SK-N-SH (cell line): ENCODE results near the gene ATL2. TPM values are rescaled to one million over a fixed set of nuclear protein-coding genes. Genes with fewer than 3 reads are reported as not detected.
A peak's percentile ranks its signal among the peaks of the same experiment; 100 is the strongest.

Source experiments
- CTCF ChIA-PET: fragments of 300-600, 350-600 bp; formaldehyde crosslinking; extraction: SDS; loops from one replicate; lab custom pipeline; 2021; lab: Yijun Ruan, JAX
- POLR2A ChIA-PET: fragments of 350-600 bp; sonication (Branson Sonifier 250); formaldehyde crosslinking; extraction: SDS; loops from one replicate; lab custom pipeline; 2020; ENCODE audit warnings: antibody characterized with exemption, inconsistent platforms; lab: Yijun Ruan, JAX
- DNase-seq: peaks from one replicate; pipeline ENCODE4 v3.0.0; 2012
- H2AFZ ChIP-seq: fragments of 200-600 bp; sonication (generic); 2 replicates; pipeline ENCODE4 v1.8.1; 2016; ENCODE audit warnings: antibody characterized with exemption, mild to moderate bottlenecking, low read depth
- H3F3A ChIP-seq: fragments of 200-600 bp; sonication (generic); replicated peaks from 2 replicates; pipeline ENCODE3; 2016; ENCODE audit warnings: antibody characterized with exemption, mild to moderate bottlenecking; ENCODE audit not compliant: insufficient read depth
- H3K27ac ChIP-seq, 2 experiments: fragments of 200-500 bp in 1 of 2; fragments of 200-600 bp in 1 of 2; sonication (Bioruptor generic) in 1 of 2; sonication (generic), shearing (Covaris generic) in 1 of 2; 2 replicates each; pipeline versions ENCODE4 v1.5.1 to v1.6.1; 2014 to 2016; ENCODE audit warnings: low read depth in 2 of 2, inconsistent platforms in 1 of 2, low read length in 1 of 2, mild to moderate bottlenecking in 1 of 2, mixed read lengths in 1 of 2
- H3K27me3 ChIP-seq: fragments of 200-600 bp; sonication (generic), shearing (Covaris generic); 2 replicates; pipeline ENCODE4 v1.6.1; 2016; ENCODE audit warnings: mixed run types; ENCODE audit not compliant: insufficient read depth
- H3K36me3 ChIP-seq, 2 experiments: fragments of 200-500 bp in 1 of 2; fragments of 200-600 bp in 1 of 2; sonication (Bioruptor generic) in 1 of 2; sonication (generic) in 1 of 2; replicated peaks in 1 of 2; 2 replicates each; pipeline versions ENCODE3 to v1.5.1; 2014 to 2016; ENCODE audit warnings: low read length in 1 of 2, mild to moderate bottlenecking in 1 of 2; ENCODE audit not compliant: insufficient read depth in 2 of 2, control insufficient read depth in 1 of 2
- H3K4me1 ChIP-seq, 2 experiments: fragments of 200-500 bp in 1 of 2; fragments of 200-600 bp in 1 of 2; sonication (Bioruptor generic) in 1 of 2; sonication (generic), shearing (Covaris generic) in 1 of 2; 2 replicates each; pipeline versions ENCODE4 v1.5.1 to v1.6.1; 2014 to 2016; ENCODE audit warnings: low read depth in 1 of 2, low read length in 1 of 2, mixed run types in 1 of 2; ENCODE audit not compliant: insufficient read depth in 2 of 2, control insufficient read depth in 1 of 2
- H3K4me2 ChIP-seq: fragments of 200-600 bp; sonication (generic), shearing (Covaris generic); 2 replicates; pipeline ENCODE4 v1.6.1; 2017; ENCODE audit warnings: mixed run types
- H3K4me3 ChIP-seq, 2 experiments: fragments of 200-500 bp in 1 of 2; fragments of 200-600 bp in 1 of 2; sonication (Bioruptor generic) in 1 of 2; sonication (generic), shearing (Covaris generic) in 1 of 2; 2 replicates each; pipeline versions ENCODE4 v1.5.1 to v1.8.1; 2014 to 2016; ENCODE audit warnings: low read depth in 2 of 2, inconsistent platforms in 1 of 2, low read length in 1 of 2, mild to moderate bottlenecking in 1 of 2, mixed read lengths in 1 of 2, moderate library complexity in 1 of 2
- H3K79me2 ChIP-seq: fragments of 200-600 bp; sonication (generic); 2 replicates; pipeline ENCODE4 v1.8.1; 2017; ENCODE audit warnings: mild to moderate bottlenecking; ENCODE audit not compliant: insufficient read depth
- H3K9ac ChIP-seq: fragments of 200-600 bp; sonication (generic); 2 replicates; pipeline ENCODE4 v1.6.1; 2017; ENCODE audit warnings: mixed run types
- H3K9me2 ChIP-seq: fragments of 200-600 bp; sonication (generic); 2 replicates; pipeline ENCODE4 v1.6.1; 2017; ENCODE audit warnings: mixed run types
- H3K9me3 ChIP-seq: fragments of 200-600 bp; sonication (generic); 2 replicates; pipeline ENCODE4 v1.6.1; 2017; ENCODE audit warnings: mixed run types, mild to moderate bottlenecking, moderate library complexity
- H4K20me1 ChIP-seq: fragments of 200-600 bp; sonication (generic); 2 replicates; pipeline ENCODE4 v1.6.1; 2017; ENCODE audit warnings: mild to moderate bottlenecking, mixed run types; ENCODE audit not compliant: insufficient read depth
- EP300 ChIP-seq, 2 experiments: IDR thresholded peaks; 2 replicates each; pipeline versions ENCODE4 v1.4.0 to v1.6.1; 2012; ENCODE audit warnings: borderline replicate concordance in 1 of 2, low read depth in 1 of 2, low read length in 1 of 2
- EZH2phosphoT487 ChIP-seq: fragments of 200-600 bp; sonication (generic); IDR thresholded peaks from 2 replicates; pipeline ENCODE4 v1.6.1; 2017; ENCODE audit warnings: low read depth, mixed run types, mild to moderate bottlenecking, antibody characterized with exemption, moderate library complexity, borderline replicate concordance
- FOSL2 ChIP-seq: IDR thresholded peaks from 2 replicates; pipeline ENCODE4 v1.4.0; 2012; ENCODE audit warnings: low read depth, mild to moderate bottlenecking, moderate library complexity, borderline replicate concordance
- FOXJ3 ChIP-seq: sonication (generic); formaldehyde crosslinking; IDR thresholded peaks from 2 replicates; pipeline ENCODE4 v1.5.1; 2020; ENCODE audit warnings: mild to moderate bottlenecking, missing genetic modification reagents
- FOXM1 ChIP-seq: IDR thresholded peaks from 2 replicates; pipeline ENCODE4 v1.4.0; 2012; ENCODE audit warnings: low read depth, mild to moderate bottlenecking
- GABPA ChIP-seq: IDR thresholded peaks from 2 replicates; pipeline ENCODE4 v1.4.0; 2012; ENCODE audit warnings: low read depth, mild to moderate bottlenecking
- MXI1 ChIP-seq: IDR thresholded peaks from 2 replicates; pipeline ENCODE4 v1.6.1; 2012; ENCODE audit warnings: mild to moderate bottlenecking, low read depth, low read length, improper control_type of control experiment
- NFIC ChIP-seq: IDR thresholded peaks from 2 replicates; pipeline ENCODE4 v1.4.0; 2012; ENCODE audit warnings: borderline replicate concordance
- NRF1 ChIP-seq: IDR thresholded peaks from 2 replicates; pipeline ENCODE4 v1.6.1; 2012; ENCODE audit warnings: low read depth, mild to moderate bottlenecking, low read length
- PBX3 ChIP-seq: IDR thresholded peaks from 2 replicates; pipeline ENCODE4; 2012
- POLR2AphosphoS5 ChIP-seq: IDR thresholded peaks from 2 replicates; pipeline ENCODE4 v1.6.1; 2012; ENCODE audit warnings: low read depth, low read length
- RAD21 ChIP-seq: IDR thresholded peaks from 2 replicates; pipeline ENCODE4 v1.6.1; 2012; ENCODE audit warnings: mild to moderate bottlenecking, low read length
- RCOR1 ChIP-seq: fragments of 150-350 bp; IDR thresholded peaks from 2 replicates; pipeline ENCODE4 v1.6.1; 2017; ENCODE audit warnings: antibody characterized with exemption, low read length
- REST ChIP-seq: IDR thresholded peaks from 2 replicates; pipeline ENCODE4 v1.6.1; 2012; ENCODE audit warnings: mild to moderate bottlenecking, low read depth, low read length, moderate library complexity
- RXRA ChIP-seq: IDR thresholded peaks from 2 replicates; pipeline ENCODE4 v1.4.0; 2012; ENCODE audit warnings: low read depth, mild to moderate bottlenecking, borderline replicate concordance
- SMC3 ChIP-seq: IDR thresholded peaks from 2 replicates; pipeline ENCODE4 v1.6.1; 2012; ENCODE audit warnings: low read depth, low read length, improper control_type of control experiment
- TAF1 ChIP-seq: IDR thresholded peaks from 2 replicates; pipeline ENCODE4 v1.6.1; 2012; ENCODE audit warnings: low read depth, mild to moderate bottlenecking, low read length, moderate library complexity, borderline replicate concordance
- TCF12 ChIP-seq: IDR thresholded peaks from 2 replicates; pipeline ENCODE4 v1.4.0; 2012
- USF1 ChIP-seq: IDR thresholded peaks from 2 replicates; pipeline ENCODE4 v1.4.0; 2012; ENCODE audit warnings: low read depth, borderline replicate concordance
- YY1 ChIP-seq: IDR thresholded peaks from 2 replicates; pipeline ENCODE4 v1.4.0; 2012; ENCODE audit warnings: low read depth, mild to moderate bottlenecking
- WGBS: methylation state at CpG from one replicate; pipeline ENCODE4 v1.1.6; 2017; ENCODE audit warnings: low lambda C conversion rate; 5-methylcytosine and 5-hydroxymethylcytosine counted together
- polyA plus RNA-seq, 3 experiments: library from polyadenylated mRNA; depleted of rRNA; stranded (reverse); fragments of >200 nt; gene quantifications; 2 replicates each; pipeline ENCODE4 v1.2.3, GENCODE V29; 2012

Gene ATL2
- polyA plus RNA-seq, 1 of the 3 experiments (the other 2 are of a cell fraction) = 55.8 TPM

DNA sequence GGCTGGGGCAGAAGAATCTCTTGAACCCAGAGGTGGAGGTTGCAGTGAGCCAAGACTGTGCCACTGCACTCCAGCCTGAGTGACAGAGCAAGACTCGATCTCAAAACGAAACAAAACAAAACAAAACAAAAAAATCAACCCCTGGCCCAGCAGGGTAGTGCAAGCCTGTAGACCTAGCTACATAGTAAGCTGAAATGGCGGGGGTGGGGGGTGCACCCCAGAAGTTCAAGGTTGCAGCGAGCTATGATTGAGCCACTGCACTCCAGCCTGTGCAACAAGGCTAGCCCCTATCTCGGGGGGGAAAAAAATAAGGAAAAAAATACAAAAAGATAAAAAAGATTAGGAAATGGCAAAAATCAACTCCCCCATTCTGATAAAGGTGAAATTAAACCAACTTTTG is 6.4 kb downstream of the ATL2 start:
- WGBS = 91% methylated on average over 5 of the region's 5 CpGs
- H3K9me3 ChIP-seq = no peaks in the 10 kb centered on the region

GRCh38 chr2:38362232-38362631 is 14.8 kb downstream of the ATL2 start:
- Histone ChIP-seq H3K27ac (peak overlapping the region in 1 of 2 experiments; percentile 24; a peak in 1 of 4 replicates), H3K79me2 (peaks cover 100% of the 10 kb centered on the region), H3K4me1 (peaks cover 2 to 9% of the 10 kb centered on the region in 2 experiments; a peak in 3 of 4 replicates), H3K9me2 (no peaks in the 10 kb centered on the region), H3K4me3 (no peak overlapping the region), H3K4me2 (no peak overlapping the region), H3K27me3 (no peaks in the 10 kb centered on the region)
- WGBS = 68% methylated on average over 2 of the region's 2 CpGs
- POLR2A ChIA-PET = no interaction called here
- DNase-seq = no peak
- TF ChIP-seq PBX3 (no peak), SMC3 (no peak), POLR2AphosphoS5 (no peak), NRF1 (no peak), FOXM1 (no peak), GABPA (no peak), MXI1 (no peak), RCOR1 (no peak), TCF12 (no peak), RXRA (no peak), REST (no peak), FOXJ3 (CRISPR knock-in tag) (no peak), RAD21 (no peak), NFIC (no peak)
- TF ChIP-seq, all 33 proteins: peak for 0
- Histone ChIP-seq H3F3A (peaks cover 7% of the 10 kb centered on the region), H3K9ac (no peak overlapping the region), H3K36me3 (peaks cover 0 to 16% of the 10 kb centered on the region in 2 experiments), H4K20me1 (peaks cover 38% of the 10 kb centered on the region), H3K9me3 (no peaks in the 10 kb centered on the region), H2AFZ (no peak overlapping the region)
- CTCF ChIA-PET = interaction anchor here (2.6 to 4.2 kb wide), 3 partner anchors 14 to 146 kb away, joined by 10 to 53 read pairs (median 13); partner anchors contain the start of gene ATL2

More for the DNA sequence above, 6.4 kb downstream of the ATL2 start:
- H3F3A ChIP-seq = peaks cover under 1% of the 10 kb centered on the region
- H3K9ac ChIP-seq = no peak overlapping the region
- TF ChIP-seq USF1 (no peak), TAF1 (no peak), TCF12 (no peak), EP300 (IDR thresholded peaks at IDR 0.05; ENCODE audit: borderline replicate concordance in 1 of 2, low read depth in 1 of 2, low read length in 1 of 2) (no peak), YY1 (no peak), FOSL2 (no peak), FOXM1 (no peak), EZH2phosphoT487 (no peak), NFIC (no peak), PBX3 (no peak)
- TF ChIP-seq, all 33 proteins: peak for 0
- CTCF ChIA-PET = interaction anchor here (1.2 kb wide), 1 partner anchor 55 kb away, joined by 4 read pairs; no protein-coding TSS in a partner anchor
- DNase-seq = no peak
- Histone ChIP-seq H3K4me1 (peaks cover 7 to 9% of the 10 kb centered on the region in 2 experiments; a peak in 2 of 4 replicates), H3K4me3 (no peak overlapping the region), H4K20me1 (peaks cover 51% of the 10 kb centered on the region), H2AFZ (no peak overlapping the region), H3K9me2 (no peaks in the 10 kb centered on the region), H3K36me3 (no peaks in the 10 kb centered on the region), H3K27me3 (no peaks in the 10 kb centered on the region), H3K27ac (no peak overlapping the region), H3K4me2 (no peak overlapping the region), H3K79me2 (peaks cover 100% of the 10 kb centered on the region)
- POLR2A ChIA-PET = no interaction called here
